ENCODE data around the gene CSAD. TPM values are rescaled to one million over a fixed set of nuclear protein-coding genes. Genes with fewer than 3 reads are reported as not detected.
"Not testable (repeated sequence)": the region's sequence is repeated elsewhere in the genome, so short reads cannot be mapped to it uniquely, and the experiment has no call there.

The CSAD gene
- total RNA-seq, 6 experiments from 2014 or later: 13.9 to 17.1 (median 16.0) TPM

DNA sequence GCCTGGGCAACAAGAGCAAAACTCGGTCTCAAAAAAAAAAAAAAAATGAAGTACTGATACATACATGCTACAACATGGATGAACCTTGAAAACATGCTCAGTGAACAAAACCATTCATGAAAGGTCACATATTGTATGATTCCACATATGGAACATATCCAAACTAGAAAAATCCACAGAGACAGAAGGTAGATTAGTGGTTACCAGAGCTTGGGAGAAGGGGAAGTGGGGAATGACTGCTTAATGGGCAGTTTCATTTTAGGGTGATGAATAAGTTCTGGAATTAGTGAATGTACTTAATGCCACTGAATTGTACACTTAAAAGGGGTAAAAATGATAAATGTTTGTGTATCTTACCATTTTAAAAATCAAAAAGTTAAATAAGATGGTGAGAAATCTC lies 23.6 kb upstream of the CSAD start:
- no peaks in the 10 kb centered on the region for H3K36me3 Mint-ChIP-seq (ENCODE audit: low read depth)
- H3K9me3 Mint-ChIP-seq: no peaks in the 10 kb centered on the region
- no peak for DNase-seq
- TF ChIP-seq, protein P1, sequence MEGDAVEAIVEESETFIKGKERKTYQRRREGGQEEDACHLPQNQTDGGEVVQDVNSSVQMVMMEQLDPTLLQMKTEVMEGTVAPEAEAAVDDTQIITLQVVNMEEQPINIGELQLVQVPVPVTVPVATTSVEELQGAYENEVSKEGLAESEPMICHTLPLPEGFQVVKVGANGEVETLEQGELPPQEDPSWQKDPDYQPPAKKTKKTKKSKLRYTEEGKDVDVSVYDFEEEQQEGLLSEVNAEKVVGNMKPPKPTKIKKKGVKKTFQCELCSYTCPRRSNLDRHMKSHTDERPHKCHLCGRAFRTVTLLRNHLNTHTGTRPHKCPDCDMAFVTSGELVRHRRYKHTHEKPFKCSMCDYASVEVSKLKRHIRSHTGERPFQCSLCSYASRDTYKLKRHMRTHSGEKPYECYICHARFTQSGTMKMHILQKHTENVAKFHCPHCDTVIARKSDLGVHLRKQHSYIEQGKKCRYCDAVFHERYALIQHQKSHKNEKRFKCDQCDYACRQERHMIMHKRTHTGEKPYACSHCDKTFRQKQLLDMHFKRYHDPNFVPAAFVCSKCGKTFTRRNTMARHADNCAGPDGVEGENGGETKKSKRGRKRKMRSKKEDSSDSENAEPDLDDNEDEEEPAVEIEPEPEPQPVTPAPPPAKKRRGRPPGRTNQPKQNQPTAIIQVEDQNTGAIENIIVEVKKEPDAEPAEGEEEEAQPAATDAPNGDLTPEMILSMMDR (IDR thresholded peaks at IDR 0.05): no peak
- no peak overlapping the region for H3K27ac Mint-ChIP-seq
- no peak overlapping the region for H3K4me3 Mint-ChIP-seq
- H3K4me1 Mint-ChIP-seq (ENCODE audit: low read depth): peaks cover 50% of the 10 kb centered on the region
- no peaks in the 10 kb centered on the region; the same call in 1 of the 2 replicates for H3K27me3 Mint-ChIP-seq (ENCODE audit: insufficient read depth)

DNA sequence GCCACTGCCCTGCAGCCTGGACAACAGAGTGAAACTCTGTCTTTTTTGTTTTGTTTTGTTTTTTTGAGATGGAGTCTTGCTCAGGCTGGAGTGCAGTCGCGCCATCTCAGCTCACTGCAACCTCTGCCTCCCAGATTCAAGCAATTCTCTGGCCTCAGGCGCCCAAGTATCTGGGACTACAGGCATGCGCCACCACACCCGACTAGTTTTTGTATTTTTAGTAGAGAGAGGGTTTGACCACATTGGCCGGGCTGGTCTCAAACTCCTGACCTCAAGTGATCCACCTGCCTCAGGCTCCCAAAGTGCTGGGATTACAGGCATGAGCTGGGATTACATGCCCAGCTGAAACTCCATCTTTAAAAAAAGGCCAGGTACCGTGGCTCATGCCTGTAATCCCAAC lies 21.6 kb upstream of the CSAD start:
- DNase-seq; H3K27ac Mint-ChIP-seq; H3K36me3 Mint-ChIP-seq (ENCODE audit: low read depth); H3K27me3 Mint-ChIP-seq (ENCODE audit: insufficient read depth); H3K9me3 Mint-ChIP-seq; H3K4me3 Mint-ChIP-seq: not testable (repeated sequence)
- H3K4me1 Mint-ChIP-seq (ENCODE audit: low read depth): peaks cover 38% of the 10 kb centered on the region

DNA sequence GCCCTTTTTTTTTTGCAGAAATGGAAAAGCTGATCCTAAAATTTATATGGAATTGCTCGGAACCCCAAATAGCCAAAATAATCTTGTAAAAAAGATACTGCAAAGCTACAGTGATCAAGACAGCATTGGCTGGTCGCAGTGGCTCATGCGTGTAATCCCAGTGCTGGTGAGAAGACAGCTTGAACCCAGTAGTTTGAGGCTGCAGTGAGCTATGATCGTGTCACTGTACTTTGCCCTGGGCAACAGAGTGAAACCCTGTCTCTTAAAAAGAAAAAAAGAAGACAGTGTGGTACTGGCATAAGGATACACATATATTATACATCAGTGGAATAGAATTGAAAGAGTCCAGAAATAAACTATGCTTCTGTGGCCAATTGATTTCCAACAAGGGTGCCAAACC lies 20.9 kb upstream of the CSAD start:
- no peaks in the 10 kb centered on the region for H3K36me3 Mint-ChIP-seq (ENCODE audit: low read depth)
- H3K27me3 Mint-ChIP-seq (ENCODE audit: insufficient read depth): peaks cover 4% of the 10 kb centered on the region; the same call in 1 of the 2 replicates
- H3K4me3 Mint-ChIP-seq: no peak overlapping the region
- DNase-seq: no peak
- H3K27ac Mint-ChIP-seq: no peak overlapping the region
- H3K4me1 Mint-ChIP-seq (ENCODE audit: low read depth): peaks cover 32% of the 10 kb centered on the region
- H3K9me3 Mint-ChIP-seq: no peaks in the 10 kb centered on the region
- TF ChIP-seq, protein P1 (IDR thresholded peaks at IDR 0.05): no peak

DNA sequence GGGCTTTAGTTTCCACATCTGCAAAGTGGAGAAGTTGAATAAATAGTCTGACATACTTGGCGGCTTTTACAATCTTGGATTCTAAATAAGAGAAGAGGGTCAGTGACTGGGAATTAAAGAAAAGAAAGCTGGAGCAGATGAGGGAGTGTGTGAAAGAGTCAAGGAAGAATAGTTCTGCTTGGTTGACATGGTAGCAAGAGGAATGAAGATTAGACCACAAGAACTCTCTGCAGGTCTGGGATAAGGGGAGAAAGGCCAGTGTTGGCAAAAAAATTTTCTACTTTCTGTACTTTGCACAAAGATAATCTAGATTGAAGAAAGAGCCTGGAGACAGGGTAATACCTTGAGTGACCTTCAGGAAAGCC lies 20.4 kb upstream of the CSAD start:
- H3K36me3 Mint-ChIP-seq (ENCODE audit: low read depth): no peaks in the 10 kb centered on the region
- peaks cover 32% of the 10 kb centered on the region for H3K4me1 Mint-ChIP-seq (ENCODE audit: low read depth)
- no peak for DNase-seq
- TF ChIP-seq, protein P1 (IDR thresholded peaks at IDR 0.05): no peak
- H3K9me3 Mint-ChIP-seq: no peaks in the 10 kb centered on the region
- H3K27ac Mint-ChIP-seq: peak overlapping the region; percentile 59
- H3K27me3 Mint-ChIP-seq (ENCODE audit: insufficient read depth): peaks cover 4% of the 10 kb centered on the region; the same call in 1 of the 2 replicates
- no peak overlapping the region for H3K4me3 Mint-ChIP-seq

DNA sequence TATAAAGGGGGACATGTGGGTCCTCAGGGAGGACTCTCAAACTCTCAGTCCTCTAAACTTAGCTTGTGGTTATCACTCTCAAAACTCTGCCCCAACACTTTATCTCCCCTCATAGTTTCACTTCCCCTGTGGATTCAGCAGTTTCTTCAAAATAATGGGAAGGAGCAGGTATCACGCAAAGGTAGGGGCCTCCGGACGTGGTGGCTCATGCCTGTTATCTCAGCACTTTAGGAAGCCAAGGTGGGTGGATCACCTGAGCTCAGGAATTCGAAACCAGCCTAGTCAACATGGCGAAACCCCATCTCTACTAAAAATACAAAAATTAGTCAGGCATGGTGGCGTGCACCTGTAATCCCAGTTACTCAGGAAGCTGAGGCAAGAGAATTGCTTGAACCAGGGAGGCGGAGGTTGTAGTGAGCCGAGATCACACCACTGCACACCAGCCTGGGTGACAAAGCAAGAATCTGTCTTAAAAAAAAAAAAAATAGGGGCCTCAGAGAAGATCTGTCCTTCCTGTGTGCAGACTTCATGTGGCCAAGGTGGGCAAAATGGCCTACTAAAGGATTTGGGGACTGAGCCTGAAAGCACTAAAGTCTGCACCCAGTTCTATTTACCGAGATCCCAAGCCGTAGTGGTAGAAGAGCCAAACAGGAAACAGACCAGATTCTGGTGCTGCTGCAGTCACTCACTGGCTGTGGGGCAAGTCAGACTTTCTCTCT lies 19.9 kb upstream of the CSAD start:
- Mint-ChIP-seq H3K27ac (peak overlapping the region; percentile 59), H3K4me1 (ENCODE audit: low read depth) (peaks cover 30% of the 10 kb centered on the region), H3K4me3 (no peak overlapping the region), H3K36me3 (ENCODE audit: low read depth) (no peaks in the 10 kb centered on the region), H3K27me3 (ENCODE audit: insufficient read depth) (peaks cover 4% of the 10 kb centered on the region; the same call in 1 of the 2 replicates), H3K9me3 (no peaks in the 10 kb centered on the region)
- TF ChIP-seq, protein P1 (IDR thresholded peaks at IDR 0.05): no peak
- no peak for DNase-seq

DNA sequence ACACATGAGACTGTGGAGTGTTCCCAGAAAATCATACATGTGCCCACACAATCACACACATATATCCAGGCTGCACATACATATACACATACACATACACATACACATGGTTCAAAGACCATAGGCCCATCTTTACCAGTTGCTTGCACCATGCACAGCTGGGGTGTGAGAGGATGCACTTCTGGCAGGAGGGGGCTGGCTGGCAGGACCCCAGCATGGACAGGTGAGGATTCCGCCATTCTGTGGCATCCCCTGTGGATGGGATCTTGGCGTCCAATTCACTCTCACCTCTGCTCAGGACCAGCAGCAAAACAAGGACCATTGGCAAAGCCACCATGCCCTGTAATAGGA lies 19.4 kb upstream of the CSAD start:
- TF ChIP-seq, protein P1 (IDR thresholded peaks at IDR 0.05): no peak
- H3K27ac Mint-ChIP-seq: no peak overlapping the region
- H3K9me3 Mint-ChIP-seq: no peaks in the 10 kb centered on the region
- peaks cover 4% of the 10 kb centered on the region; the same call in 1 of the 2 replicates for H3K27me3 Mint-ChIP-seq (ENCODE audit: insufficient read depth)
- peaks cover 26% of the 10 kb centered on the region for H3K4me1 Mint-ChIP-seq (ENCODE audit: low read depth)
- H3K36me3 Mint-ChIP-seq (ENCODE audit: low read depth): no peaks in the 10 kb centered on the region
- no peak for DNase-seq
- no peak overlapping the region for H3K4me3 Mint-ChIP-seq
